Measurements from ENCODE around the gene HINT1. TPM values are rescaled to one million over a fixed set of nuclear protein-coding genes. Genes with fewer than 3 reads are reported as not detected.
"Not testable (repeated sequence)": the region's sequence is repeated elsewhere in the genome, so short reads cannot be mapped to it uniquely, and the experiment has no call there.

Gene HINT1
- total RNA-seq, 1 experiment from 2014 or later, result 249 TPM

DNA sequence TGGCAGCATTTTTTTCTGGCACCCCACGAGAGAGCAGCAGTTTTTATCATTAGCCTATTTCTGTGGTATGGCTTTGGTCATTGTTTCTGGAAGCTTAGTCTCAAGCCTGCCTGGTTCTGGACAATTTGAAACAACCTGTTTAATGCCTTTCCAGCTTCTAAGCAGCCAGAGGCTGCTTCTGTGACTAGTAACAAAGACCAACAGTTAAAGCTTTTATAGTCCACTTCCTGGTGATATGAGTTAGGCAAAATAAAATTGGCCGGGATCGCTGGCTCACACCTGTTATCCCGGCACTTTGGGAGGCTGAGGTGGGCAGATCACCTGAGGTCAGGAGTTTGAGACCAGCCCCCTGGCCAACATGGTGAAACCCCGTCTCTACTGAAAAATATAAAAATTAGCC, 29.7 kb upstream of the HINT1 start:
- Histone ChIP-seq H3K9ac (ENCODE audit: extremely low read depth, insufficient read length, low read length) (no peak overlapping the region), H3K23ac (ENCODE audit: insufficient read length, low read depth, low read length) (no peak overlapping the region), H3K9me3 (ENCODE audit: control insufficient read depth, low read depth, low read length) (no peaks in the 10 kb centered on the region), H4K8ac (replicated peaks; ENCODE audit: insufficient read length, low read depth, low read length) (no peak overlapping the region), H2BK120ac (ENCODE audit: low read depth, low read length, poor library complexity, severe bottlenecking) (no peak overlapping the region), H3K4me2 (ENCODE audit: insufficient read depth, insufficient read length, low read length) (no peak overlapping the region), H3K14ac (ENCODE audit: insufficient read depth, low read length) (no peak overlapping the region), H3K79me2 (ENCODE audit: insufficient read depth, low read length) (no peaks in the 10 kb centered on the region), H2BK20ac (ENCODE audit: low read depth, low read length, poor library complexity, severe bottlenecking) (no peak overlapping the region), H3K4ac (ENCODE audit: low read depth, low read length) (no peak overlapping the region), H2AK5ac (ENCODE audit: insufficient read length, low read length) (no peak overlapping the region), H2BK15ac (ENCODE audit: low read depth, low read length) (no peak overlapping the region), H3K27me3 (ENCODE audit: insufficient read depth, low read length) (no peaks in the 10 kb centered on the region), H3K4me1 (ENCODE audit: insufficient read depth, low read length) (no peaks in the 10 kb centered on the region; the same call in 1 of the 2 replicates), H2AFZ (ENCODE audit: low read length) (no peak overlapping the region), H4K20me1 (ENCODE audit: control insufficient read depth, insufficient read depth, insufficient read length) (no peaks in the 10 kb centered on the region), H3T11ph (ENCODE audit: low read length) (no peak overlapping the region), H3K23me2 (ENCODE audit: insufficient read length, low read depth, low read length, poor library complexity, severe bottlenecking) (no peaks in the 10 kb centered on the region), H3K56ac (ENCODE audit: insufficient read length, low read depth, low read length) (no peak overlapping the region), H3K18ac (ENCODE audit: insufficient read length, low read depth, low read length) (no peak overlapping the region), H3K79me1 (ENCODE audit: insufficient read depth, low read depth, low read length, poor library complexity, severe bottlenecking) (no peaks in the 10 kb centered on the region), H4K5ac (ENCODE audit: insufficient read length, low read depth, low read length) (no peak overlapping the region), H4K91ac (ENCODE audit: insufficient read length, low read depth, low read length) (no peak overlapping the region), H2BK12ac (ENCODE audit: insufficient read length, low read depth, low read length) (no peak overlapping the region), H2BK5ac (ENCODE audit: insufficient read length, low read length) (no peak overlapping the region), H3K27ac (ENCODE audit: insufficient read length, low read depth, low read length) (no peak overlapping the region)
- no peak overlapping the region; a peak in 1 of 7 replicates for H3K27ac Mint-ChIP-seq
- peaks cover 8 to 9% of the 10 kb centered on the region in 2 experiments for H3K4me1 Mint-ChIP-seq
- no peaks in the 10 kb centered on the region for H3K27me3 Mint-ChIP-seq (ENCODE audit: low read depth)
- no peak overlapping the region for H3K4me3 Mint-ChIP-seq
- no peak for TF ChIP-seq CTCF (conservative IDR thresholded peaks at IDR 0.05)
- no peak for DNase-seq
- WGBS (ENCODE audit: extremely low coverage, insufficient read length, low lambda C conversion rate), result no CpG with 5 or more reads among the region's 5 CpGs
- no peaks in the 10 kb centered on the region for H3K36me3 Mint-ChIP-seq (ENCODE audit: insufficient read depth in 1 of 3, low read depth in 3 of 3)
- H3K9me3 Mint-ChIP-seq, result no peaks in the 10 kb centered on the region

GRCh38 chr5:131193897-131194296, 28.8 kb upstream of the HINT1 start:
- not testable (repeated sequence) for H3K14ac ChIP-seq (ENCODE audit: insufficient read depth, low read length); H3K56ac ChIP-seq (ENCODE audit: insufficient read length, low read depth, low read length); H3K18ac ChIP-seq (ENCODE audit: insufficient read length, low read depth, low read length); H3K27ac ChIP-seq (ENCODE audit: insufficient read length, low read depth, low read length); H3K36me3 Mint-ChIP-seq (ENCODE audit: insufficient read depth in 1 of 3, low read depth in 3 of 3); DNase-seq; H2BK15ac ChIP-seq (ENCODE audit: low read depth, low read length); H3K4ac ChIP-seq (ENCODE audit: low read depth, low read length); H2BK12ac ChIP-seq (ENCODE audit: insufficient read length, low read depth, low read length); H3K27me3 Mint-ChIP-seq (ENCODE audit: low read depth); H2AK5ac ChIP-seq (ENCODE audit: insufficient read length, low read length); H3T11ph ChIP-seq (ENCODE audit: low read length); H2BK120ac ChIP-seq (ENCODE audit: low read depth, low read length, poor library complexity, severe bottlenecking); H3K4me2 ChIP-seq (ENCODE audit: insufficient read depth, insufficient read length, low read length); H4K20me1 ChIP-seq (ENCODE audit: control insufficient read depth, insufficient read depth, insufficient read length); H3K9me3 Mint-ChIP-seq; H4K5ac ChIP-seq (ENCODE audit: insufficient read length, low read depth, low read length); H3K4me1 Mint-ChIP-seq; H3K27me3 ChIP-seq (ENCODE audit: insufficient read depth, low read length); H2BK5ac ChIP-seq (ENCODE audit: insufficient read length, low read length); H3K9ac ChIP-seq (ENCODE audit: extremely low read depth, insufficient read length, low read length); H3K23me2 ChIP-seq (ENCODE audit: insufficient read length, low read depth, low read length, poor library complexity, severe bottlenecking); H3K23ac ChIP-seq (ENCODE audit: insufficient read length, low read depth, low read length); H2AFZ ChIP-seq (ENCODE audit: low read length); H4K8ac ChIP-seq (replicated peaks; ENCODE audit: insufficient read length, low read depth, low read length); H3K4me1 ChIP-seq (ENCODE audit: insufficient read depth, low read length); H3K9me3 ChIP-seq (ENCODE audit: control insufficient read depth, low read depth, low read length); H3K79me2 ChIP-seq (ENCODE audit: insufficient read depth, low read length); H3K27ac Mint-ChIP-seq; H3K4me3 Mint-ChIP-seq; H3K79me1 ChIP-seq (ENCODE audit: insufficient read depth, low read depth, low read length, poor library complexity, severe bottlenecking); H4K91ac ChIP-seq (ENCODE audit: insufficient read length, low read depth, low read length); H2BK20ac ChIP-seq (ENCODE audit: low read depth, low read length, poor library complexity, severe bottlenecking)
- no CpG with 5 or more reads among the region's 7 CpGs for WGBS (ENCODE audit: extremely low coverage, insufficient read length, low lambda C conversion rate)

Measured in H9 (cell line).